HepG2 (cell line): ENCODE measurements around the gene HRH3. TPM values are rescaled to one million over a fixed set of nuclear protein-coding genes. Genes with fewer than 3 reads are reported as not detected.

Experiments used
- ARID4A ChIP-seq: sonication (generic); formaldehyde crosslinking; IDR thresholded peaks from 2 replicates; pipeline ENCODE4 v1.5.0; 2020; ENCODE audit warnings: mild to moderate bottlenecking, missing genetic modification reagents, borderline replicate concordance
- FOXO1 ChIP-seq: sonication (generic); formaldehyde crosslinking; IDR thresholded peaks from 2 replicates; pipeline ENCODE4 v1.4.0; 2020; ENCODE audit warnings: missing genetic modification reagents
- KAT7 ChIP-seq: IDR thresholded peaks from 2 replicates; pipeline ENCODE4 v1.6.1; 2018; ENCODE audit warnings: borderline replicate concordance, missing compliant biosample characterization
- NR2F6 ChIP-seq, 2 experiments: IDR thresholded peaks; 2 replicates each; pipeline ENCODE4 v1.6.1; 2016; ENCODE audit warnings: antibody characterized with exemption in 1 of 2, mild to moderate bottlenecking in 1 of 2
- PRPF4 ChIP-seq: fragments of 200-400 bp; formaldehyde crosslinking; IDR thresholded peaks from 2 replicates; pipeline ENCODE4 v1.6.1; 2016; ENCODE audit warnings: low read length, low read depth; ENCODE audit not compliant: poor library complexity, severe bottlenecking
- RXRB ChIP-seq: IDR thresholded peaks from 2 replicates; pipeline ENCODE4 v1.6.1; 2016; ENCODE audit warnings: borderline replicate concordance, missing genetic modification reagents, missing compliant biosample characterization
- SMAD1 ChIP-seq: sonication (generic); formaldehyde crosslinking; IDR thresholded peaks from 2 replicates; pipeline ENCODE4 v1.4.0; 2020; ENCODE audit warnings: missing genetic modification reagents, low read depth, mild to moderate bottlenecking, borderline replicate concordance
- SMYD3 ChIP-seq: sonication (generic); formaldehyde crosslinking; IDR thresholded peaks from 2 replicates; pipeline ENCODE4 v1.8.1; 2023; ENCODE audit warnings: mild to moderate bottlenecking, missing genetic modification reagents
- STAT5B ChIP-seq: sonication (generic); formaldehyde crosslinking; IDR thresholded peaks from 2 replicates; pipeline ENCODE4 v1.4.0; 2020; ENCODE audit warnings: missing genetic modification reagents
- TEAD2 ChIP-seq: sonication (generic); formaldehyde crosslinking; IDR thresholded peaks from 2 replicates; pipeline ENCODE4 v1.9.0; 2021; ENCODE audit warnings: missing genetic modification reagents
- THAP8 ChIP-seq: sonication (generic); formaldehyde crosslinking; IDR thresholded peaks from 2 replicates; pipeline ENCODE4 v1.5.1; 2020; ENCODE audit warnings: missing genetic modification reagents, mild to moderate bottlenecking, borderline replicate concordance
- TOPORS ChIP-seq: sonication (generic); formaldehyde crosslinking; IDR thresholded peaks from 2 replicates; pipeline ENCODE4 v1.8.0; 2023; ENCODE audit warnings: mild to moderate bottlenecking, missing genetic modification reagents
- ZBED4 ChIP-seq: sonication (generic); formaldehyde crosslinking; IDR thresholded peaks from 2 replicates; pipeline ENCODE4 v1.4.0; 2020; ENCODE audit warnings: missing genetic modification reagents, borderline replicate concordance
- ZBTB37 ChIP-seq: sonication (generic); formaldehyde crosslinking; IDR thresholded peaks from 2 replicates; pipeline ENCODE4 v1.4.0; 2020; ENCODE audit warnings: mild to moderate bottlenecking, missing genetic modification reagents
- ZBTB7A ChIP-seq: sonication (generic); formaldehyde crosslinking; IDR thresholded peaks from 2 replicates; pipeline ENCODE4 v1.8.0; 2022; ENCODE audit warnings: mild to moderate bottlenecking, missing genetic modification reagents
- ZGPAT ChIP-seq: IDR thresholded peaks from 2 replicates; pipeline ENCODE4 v1.6.1; 2016; ENCODE audit warnings: mild to moderate bottlenecking
- ZNF224 ChIP-seq: sonication (generic); formaldehyde crosslinking; IDR thresholded peaks from 2 replicates; pipeline ENCODE4 v1.5.0; 2020; ENCODE audit warnings: mild to moderate bottlenecking, missing genetic modification reagents
- ZNF556 ChIP-seq: sonication (generic); formaldehyde crosslinking; IDR thresholded peaks from 2 replicates; pipeline ENCODE4 v1.4.0; 2020; ENCODE audit warnings: mild to moderate bottlenecking, missing genetic modification reagents, borderline replicate concordance
- polyA plus RNA-seq, 8 experiments: library from polyadenylated mRNA; depleted of rRNA in 3 of 8; stranded (reverse) in 7 of 8; unstranded in 1 of 8; fragments of >200 nt; fragmentation: Illumina TruSeq in 4 of 8; extraction: Trizol in 4 of 8; gene quantifications; 2 replicates each; pipeline versions ENCODE4 v1.2.1 to v1.2.3, GENCODE V29; 2011 to 2016; ENCODE audit warnings: low read depth in 4 of 8, missing spikeins in 1 of 8, mixed read lengths in 1 of 8; ENCODE audit not compliant: insufficient read depth in 1 of 8
- total RNA-seq, 5 experiments: library from RNA; depleted of rRNA; stranded (reverse); fragments of >200 nt; fragmentation: Illumina TruSeq; extraction: Trizol; gene quantifications; 2 replicates each; pipeline ENCODE4 v1.2.3, GENCODE V29; 2016; ENCODE audit warnings: low read depth in 1 of 5

Gene HRH3
- total and polyA plus RNA-seq, 2 of the 13 experiments (the other 11 are each of a cell fraction or from before 2014, with no cell fraction given): 0.18 TPM; not detected in 1

GRCh38 chr20:62244644-62245108 is 24.6 kb upstream of the HRH3 start (continued):
- TF ChIP-seq ZNF224 (CRISPR knock-in tag): 0 out of 2 replicates have a peak, but pooled peaks have one; percentile 30
- TF ChIP-seq STAT5B (CRISPR knock-in tag): no peak
- no peak for TF ChIP-seq RXRB (CRISPR knock-in tag)
- TF ChIP-seq KAT7: no peak
- peak; percentile 63; the same call in 1 of the 2 replicates for TF ChIP-seq TOPORS
- peak; percentile 55; the same call in 1 of the 2 replicates for TF ChIP-seq ARID4A (CRISPR knock-in tag)
- no peak for TF ChIP-seq TEAD2 (CRISPR knock-in tag)
- TF ChIP-seq ZBTB37: no peak
- no peak for TF ChIP-seq ZBTB7A (CRISPR knock-in tag)
- peak; percentile 47 for TF ChIP-seq PRPF4
- TF ChIP-seq ZNF556 (CRISPR knock-in tag): no peak
- TF ChIP-seq NR2F6 (IDR thresholded peaks at IDR 0.05): no peak
- TF ChIP-seq NR2F6 (CRISPR knock-in tag; IDR thresholded peaks at IDR 0.05): peak; percentile 49; the same call in 1 of the 2 replicates
- TF ChIP-seq THAP8 (CRISPR knock-in tag): no peak
- TF ChIP-seq FOXO1 (CRISPR knock-in tag): peak; percentile 80; the same call in 1 of the 2 replicates
- TF ChIP-seq ZGPAT (CRISPR knock-in tag): peak; percentile 27; the same call in 1 of the 2 replicates
- peak; percentile 24; the same call in 1 of the 2 replicates for TF ChIP-seq ZBED4 (CRISPR knock-in tag)
- TF ChIP-seq SMAD1 (CRISPR knock-in tag): no peak
- TF ChIP-seq SMYD3: peak; percentile 48; the same call in 1 of the 2 replicates
